ENCODE data around the gene SGMS1.

The SGMS1 gene

DNA sequence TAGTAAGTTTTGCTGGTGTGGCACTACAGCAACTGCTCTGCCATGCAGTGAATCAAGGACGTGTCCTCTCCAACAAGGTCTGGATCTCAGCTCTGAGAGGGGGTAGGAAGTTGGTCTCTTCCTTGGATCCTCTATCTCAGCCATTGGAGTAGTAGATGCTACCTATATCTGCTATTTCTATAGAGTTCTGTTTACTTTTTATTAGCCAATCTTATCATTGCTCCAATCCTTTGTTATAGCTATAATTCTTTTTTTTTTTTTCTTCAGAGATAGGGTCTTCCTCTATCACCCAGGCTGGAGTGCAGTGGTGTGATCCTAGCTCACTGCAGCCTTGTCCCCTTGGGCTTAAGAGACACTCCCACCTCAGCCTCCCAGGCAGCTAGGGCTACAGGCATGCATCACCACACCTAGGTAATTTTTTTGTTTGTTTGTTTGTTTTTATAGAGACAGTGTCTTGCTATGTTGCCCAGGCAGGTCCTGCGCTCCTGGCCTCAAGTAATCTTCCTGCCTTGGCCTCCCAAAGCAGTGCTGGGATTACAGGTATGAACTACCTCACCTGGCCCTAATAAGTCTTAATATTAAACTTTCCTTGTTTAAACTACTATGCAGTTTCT, 217.2 kb downstream of the SGMS1 start:
- Histone ChIP-seq H3K27ac (ENCODE audit: low read depth, low read length) (no peak overlapping the region), H3K36me3 (ENCODE audit: control insufficient read depth, low read length) (no peaks in the 10 kb centered on the region), H3F3A (ENCODE audit: control insufficient read depth, insufficient read depth) (no peaks in the 10 kb centered on the region), H3K4me3 (ENCODE audit: low read length) (no peak overlapping the region), H3K9me2 (replicated peaks; ENCODE audit: control insufficient read depth, low read length) (no peaks in the 10 kb centered on the region), H3K4me1 (ENCODE audit: control insufficient read depth, low read length) (no peaks in the 10 kb centered on the region), H4K20me1 (ENCODE audit: control insufficient read depth, insufficient read depth, low read depth, low read length) (no peaks in the 10 kb centered on the region), H3K27me3 (ENCODE audit: control insufficient read depth, low read length) (no peaks in the 10 kb centered on the region), H3K9me3 (ENCODE audit: control insufficient read depth, insufficient read depth, low read length) (0 out of 2 replicates have a peak, but pooled peaks cover 3% of the 10 kb centered on the region), H3K79me2 (ENCODE audit: control insufficient read depth, low read length) (no peaks in the 10 kb centered on the region), H3K4me2 (ENCODE audit: low read length) (no peak overlapping the region)
- TF ChIP-seq CTCF (IDR thresholded peaks at IDR 0.05; ENCODE audit: low read depth, low read length, poor library complexity, severe bottlenecking) (no peak), EZH2phosphoT487 (IDR thresholded peaks at IDR 0.05; ENCODE audit: borderline replicate concordance, low read length) (no peak)

DNA sequence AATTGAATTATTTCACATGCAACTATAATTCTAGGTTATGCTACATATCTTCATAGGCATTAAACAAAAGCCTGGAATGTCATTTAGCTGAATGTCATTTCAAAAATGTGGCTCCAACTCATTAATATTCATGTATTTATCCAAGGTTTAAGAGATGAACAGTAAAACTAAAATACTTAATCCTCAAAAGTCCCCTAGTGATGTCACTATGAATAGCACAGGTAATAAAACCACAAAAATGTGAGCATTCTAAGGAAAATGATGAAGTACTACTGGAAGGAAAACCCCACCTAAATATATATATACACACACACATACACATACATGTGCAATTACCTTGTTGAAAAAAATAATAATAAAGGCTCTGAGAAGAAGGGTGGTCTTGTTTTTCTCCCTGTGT, 218.0 kb downstream of the SGMS1 start:
- H3K4me1 ChIP-seq (ENCODE audit: control insufficient read depth, low read length) = no peaks in the 10 kb centered on the region
- no peaks in the 10 kb centered on the region for H3K27me3 ChIP-seq (ENCODE audit: control insufficient read depth, low read length)
- no peaks in the 10 kb centered on the region for H3K36me3 ChIP-seq (ENCODE audit: control insufficient read depth, low read length)
- H3K79me2 ChIP-seq (ENCODE audit: control insufficient read depth, low read length) = no peaks in the 10 kb centered on the region
- no peak overlapping the region for H3K27ac ChIP-seq (ENCODE audit: low read depth, low read length)
- no peaks in the 10 kb centered on the region for H4K20me1 ChIP-seq (ENCODE audit: control insufficient read depth, insufficient read depth, low read depth, low read length)
- H3K9me3 ChIP-seq (ENCODE audit: control insufficient read depth, insufficient read depth, low read length) = 0 out of 2 replicates have a peak, but pooled peaks cover 3% of the 10 kb centered on the region
- no peak for TF ChIP-seq EZH2phosphoT487 (IDR thresholded peaks at IDR 0.05; ENCODE audit: borderline replicate concordance, low read length)
- H3K4me3 ChIP-seq (ENCODE audit: low read length) = no peak overlapping the region
- no peaks in the 10 kb centered on the region for H3F3A ChIP-seq (ENCODE audit: control insufficient read depth, insufficient read depth)
- no peak overlapping the region for H3K4me2 ChIP-seq (ENCODE audit: low read length)
- no peaks in the 10 kb centered on the region for H3K9me2 ChIP-seq (replicated peaks; ENCODE audit: control insufficient read depth, low read length)

- Histone ChIP-seq H3K4me2 (ENCODE audit: low read length) (no peak overlapping the region), H3K4me1 (ENCODE audit: control insufficient read depth, low read length) (no peaks in the 10 kb centered on the region), H4K20me1 (ENCODE audit: control insufficient read depth, insufficient read depth, low read depth, low read length) (no peaks in the 10 kb centered on the region), H3K27ac (ENCODE audit: low read depth, low read length) (no peak overlapping the region), H3K27me3 (ENCODE audit: control insufficient read depth, low read length) (no peaks in the 10 kb centered on the region), H3K4me3 (ENCODE audit: low read length) (no peak overlapping the region), H3K36me3 (ENCODE audit: control insufficient read depth, low read length) (no peaks in the 10 kb centered on the region), H3K9me3 (ENCODE audit: control insufficient read depth, insufficient read depth, low read length) (0 out of 2 replicates have a peak, but pooled peaks cover 3% of the 10 kb centered on the region), H3K79me2 (ENCODE audit: control insufficient read depth, low read length) (no peaks in the 10 kb centered on the region), H3F3A (ENCODE audit: control insufficient read depth, insufficient read depth) (no peaks in the 10 kb centered on the region), H3K9me2 (replicated peaks; ENCODE audit: control insufficient read depth, low read length) (no peaks in the 10 kb centered on the region)
- no peak for TF ChIP-seq CTCF (IDR thresholded peaks at IDR 0.05; ENCODE audit: low read depth, low read length, poor library complexity, severe bottlenecking)
- no peak for TF ChIP-seq EZH2phosphoT487 (IDR thresholded peaks at IDR 0.05; ENCODE audit: borderline replicate concordance, low read length)
Measured at GRCh38 chr10:50404021-50404773, 219.6 kb downstream of the SGMS1 start.

GRCh38 chr10:50403074-50403473, 220.7 kb downstream of the SGMS1 start:
- H3K27me3 ChIP-seq (ENCODE audit: control insufficient read depth, low read length) = no peaks in the 10 kb centered on the region
- TF ChIP-seq EZH2phosphoT487 (IDR thresholded peaks at IDR 0.05; ENCODE audit: borderline replicate concordance, low read length) = no peak
- TF ChIP-seq CTCF (IDR thresholded peaks at IDR 0.05; ENCODE audit: low read depth, low read length, poor library complexity, severe bottlenecking) = no peak
- no peaks in the 10 kb centered on the region for H3K79me2 ChIP-seq (ENCODE audit: control insufficient read depth, low read length)
- 0 out of 2 replicates have a peak, but pooled peaks cover 3% of the 10 kb centered on the region for H3K9me3 ChIP-seq (ENCODE audit: control insufficient read depth, insufficient read depth, low read length)
- H3K9me2 ChIP-seq (replicated peaks; ENCODE audit: control insufficient read depth, low read length) = no peaks in the 10 kb centered on the region
- no peak overlapping the region for H3K27ac ChIP-seq (ENCODE audit: low read depth, low read length)
- no peaks in the 10 kb centered on the region for H4K20me1 ChIP-seq (ENCODE audit: control insufficient read depth, insufficient read depth, low read depth, low read length)
- no peak overlapping the region for H3K4me2 ChIP-seq (ENCODE audit: low read length)
- H3K4me3 ChIP-seq (ENCODE audit: low read length) = no peak overlapping the region
- H3F3A ChIP-seq (ENCODE audit: control insufficient read depth, insufficient read depth) = no peaks in the 10 kb centered on the region
- H3K36me3 ChIP-seq (ENCODE audit: control insufficient read depth, low read length) = no peaks in the 10 kb centered on the region
- H3K4me1 ChIP-seq (ENCODE audit: control insufficient read depth, low read length) = no peaks in the 10 kb centered on the region

Data from DOHH2 (cell line).